Ovary (tissue), 3 donors: Measurements from ENCODE around the gene FBXO28.

Source experiments
- EP300 ChIP-seq: sonication (generic); formaldehyde crosslinking; IDR thresholded peaks from one replicate; pipeline ENCODE4 v1.6.1; 2017; ENCODE audit warnings: antibody characterized with exemption
- POLR2A ChIP-seq: fragments of 450-650 bp; IDR thresholded peaks from one replicate; pipeline ENCODE4 v1.6.1; 2017; ENCODE audit warnings: antibody characterized with exemption, mild to moderate bottlenecking, moderate library complexity
- TF ChIP-seq, protein P1 (sequence below), 3 donors: fragments of 450-650 bp in 2 of 3; fragments of 200-600 bp in 1 of 3; IDR thresholded peaks; one replicate each; pipeline versions ENCODE4 v1.5.1 to v1.8.0; 2016 to 2022; ENCODE audit warnings: antibody characterized with exemption in 3 of 3, mild to moderate bottlenecking in 1 of 3
- donor health status: DM: no; HTN: no; CAD: no.

GRCh38 chr1:224132901-224133300, 19.0 kb downstream of the FBXO28 start:
- TF ChIP-seq POLR2A (no peak), EP300 (no peak)
- TF ChIP-seq, protein P1, sequence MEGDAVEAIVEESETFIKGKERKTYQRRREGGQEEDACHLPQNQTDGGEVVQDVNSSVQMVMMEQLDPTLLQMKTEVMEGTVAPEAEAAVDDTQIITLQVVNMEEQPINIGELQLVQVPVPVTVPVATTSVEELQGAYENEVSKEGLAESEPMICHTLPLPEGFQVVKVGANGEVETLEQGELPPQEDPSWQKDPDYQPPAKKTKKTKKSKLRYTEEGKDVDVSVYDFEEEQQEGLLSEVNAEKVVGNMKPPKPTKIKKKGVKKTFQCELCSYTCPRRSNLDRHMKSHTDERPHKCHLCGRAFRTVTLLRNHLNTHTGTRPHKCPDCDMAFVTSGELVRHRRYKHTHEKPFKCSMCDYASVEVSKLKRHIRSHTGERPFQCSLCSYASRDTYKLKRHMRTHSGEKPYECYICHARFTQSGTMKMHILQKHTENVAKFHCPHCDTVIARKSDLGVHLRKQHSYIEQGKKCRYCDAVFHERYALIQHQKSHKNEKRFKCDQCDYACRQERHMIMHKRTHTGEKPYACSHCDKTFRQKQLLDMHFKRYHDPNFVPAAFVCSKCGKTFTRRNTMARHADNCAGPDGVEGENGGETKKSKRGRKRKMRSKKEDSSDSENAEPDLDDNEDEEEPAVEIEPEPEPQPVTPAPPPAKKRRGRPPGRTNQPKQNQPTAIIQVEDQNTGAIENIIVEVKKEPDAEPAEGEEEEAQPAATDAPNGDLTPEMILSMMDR (IDR thresholded peaks at IDR 0.05) = no peak
